ENCODE measurements around the gene DOCK8.
"Not testable (repeated sequence)": the region's sequence is repeated elsewhere in the genome, so short reads cannot be mapped to it uniquely, and the experiment has no call there.

GRCh38 chr9:231625-232024 is 17.0 kb downstream of the DOCK8 start:
- not testable (repeated sequence) for TF ChIP-seq REST (IDR thresholded peaks at IDR 0.05; ENCODE audit: low read depth); CTCF (IDR thresholded peaks at IDR 0.05 in 2 of 3, conservative IDR thresholded peaks at IDR 0.05 in 1 of 3; ENCODE audit: borderline replicate concordance in 1 of 3, insufficient read depth in 1 of 3, low read depth in 2 of 3, low read length in 2 of 3); EGR1 (IDR thresholded peaks at IDR 0.05; ENCODE audit: low read depth); MAX (IDR thresholded peaks at IDR 0.05); POLR2AphosphoS5 (IDR thresholded peaks at IDR 0.05; ENCODE audit: low read depth, low read length); TCF7L2 (IDR thresholded peaks at IDR 0.05; ENCODE audit: borderline replicate concordance, extremely low read depth, insufficient read depth, insufficient read length); ELF1 (IDR thresholded peaks at IDR 0.05; ENCODE audit: borderline replicate concordance, low read depth)

Measured in HCT116 (cell line).